Neural progenitor cell (in vitro differentiated cells): Measurements from ENCODE around the gene FGFR3.

Experiments used
- EZH2 ChIP-seq: fragments of 200-600 bp; sonication (generic); IDR thresholded peaks from 2 replicates; pipeline ENCODE4 v1.6.1; 2017; ENCODE audit warnings: antibody characterized with exemption, mild to moderate bottlenecking, moderate library complexity
- EZH2phosphoT487 ChIP-seq: fragments of 200-600 bp; sonication (generic); IDR thresholded peaks from 2 replicates; pipeline ENCODE4 v1.6.1; 2017; ENCODE audit warnings: antibody characterized with exemption
- TF ChIP-seq, protein P1 (sequence below): fragments of 200-600 bp; sonication (generic); IDR thresholded peaks from 2 replicates; pipeline ENCODE4 v1.5.1; 2017; ENCODE audit warnings: antibody characterized with exemption, mild to moderate bottlenecking

DNA sequence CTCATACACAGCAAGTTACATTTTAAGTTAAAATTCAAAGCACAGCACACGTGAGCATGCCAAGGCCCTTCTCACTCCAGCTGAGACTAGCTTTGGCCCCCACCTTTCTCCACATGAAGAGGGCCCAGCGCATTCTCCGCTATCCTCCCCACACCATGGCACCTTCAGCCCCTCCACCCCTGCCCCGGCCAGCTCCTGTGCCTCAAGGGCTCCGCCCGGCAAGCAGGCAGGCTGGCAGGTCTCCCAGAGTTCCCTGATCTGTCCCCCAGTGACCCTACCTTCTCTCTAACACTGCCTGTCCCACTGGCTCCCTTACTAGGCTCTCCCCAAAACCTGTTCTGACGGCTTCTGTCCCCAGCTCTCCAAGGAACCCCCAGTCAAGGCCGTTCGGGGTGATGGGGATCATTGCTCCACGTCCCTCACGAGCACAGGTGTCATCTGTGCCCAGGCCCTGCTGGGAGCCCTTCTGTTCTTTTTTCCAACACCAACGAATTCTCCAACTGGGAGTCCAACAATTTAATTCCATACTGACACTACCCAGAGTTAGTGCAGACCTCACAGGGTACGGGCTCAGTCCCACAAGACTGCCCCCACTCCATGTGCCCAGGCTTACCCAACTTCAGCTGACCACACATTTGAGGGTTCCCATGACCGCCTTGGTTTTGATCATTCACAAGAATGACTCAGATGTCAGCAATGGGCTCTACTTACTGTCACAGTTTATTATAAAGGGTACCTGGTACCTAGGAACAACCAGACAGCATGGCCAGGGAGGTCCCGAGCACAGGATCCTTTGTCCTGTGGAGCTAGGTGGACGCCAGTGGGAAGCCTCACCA, 58.7 kb downstream of the FGFR3 start:
- TF ChIP-seq, protein P1, sequence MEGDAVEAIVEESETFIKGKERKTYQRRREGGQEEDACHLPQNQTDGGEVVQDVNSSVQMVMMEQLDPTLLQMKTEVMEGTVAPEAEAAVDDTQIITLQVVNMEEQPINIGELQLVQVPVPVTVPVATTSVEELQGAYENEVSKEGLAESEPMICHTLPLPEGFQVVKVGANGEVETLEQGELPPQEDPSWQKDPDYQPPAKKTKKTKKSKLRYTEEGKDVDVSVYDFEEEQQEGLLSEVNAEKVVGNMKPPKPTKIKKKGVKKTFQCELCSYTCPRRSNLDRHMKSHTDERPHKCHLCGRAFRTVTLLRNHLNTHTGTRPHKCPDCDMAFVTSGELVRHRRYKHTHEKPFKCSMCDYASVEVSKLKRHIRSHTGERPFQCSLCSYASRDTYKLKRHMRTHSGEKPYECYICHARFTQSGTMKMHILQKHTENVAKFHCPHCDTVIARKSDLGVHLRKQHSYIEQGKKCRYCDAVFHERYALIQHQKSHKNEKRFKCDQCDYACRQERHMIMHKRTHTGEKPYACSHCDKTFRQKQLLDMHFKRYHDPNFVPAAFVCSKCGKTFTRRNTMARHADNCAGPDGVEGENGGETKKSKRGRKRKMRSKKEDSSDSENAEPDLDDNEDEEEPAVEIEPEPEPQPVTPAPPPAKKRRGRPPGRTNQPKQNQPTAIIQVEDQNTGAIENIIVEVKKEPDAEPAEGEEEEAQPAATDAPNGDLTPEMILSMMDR: no peak
- TF ChIP-seq EZH2 (no peak), EZH2phosphoT487 (no peak)
